Cerebellar cortex (tissue), 1 donor: ENCODE results near the gene ISCA2.

ENCODE experiments used
- DNase-seq: peaks from one replicate; pipeline ENCODE4 v3.0.0-alpha.2; 2015; ENCODE audit warnings: low spot score

ISCA2 gene

GRCh38 chr14:74483321-74483720, 10.2 kb upstream of the ISCA2 start:
- DNase-seq: no peak

DNA sequence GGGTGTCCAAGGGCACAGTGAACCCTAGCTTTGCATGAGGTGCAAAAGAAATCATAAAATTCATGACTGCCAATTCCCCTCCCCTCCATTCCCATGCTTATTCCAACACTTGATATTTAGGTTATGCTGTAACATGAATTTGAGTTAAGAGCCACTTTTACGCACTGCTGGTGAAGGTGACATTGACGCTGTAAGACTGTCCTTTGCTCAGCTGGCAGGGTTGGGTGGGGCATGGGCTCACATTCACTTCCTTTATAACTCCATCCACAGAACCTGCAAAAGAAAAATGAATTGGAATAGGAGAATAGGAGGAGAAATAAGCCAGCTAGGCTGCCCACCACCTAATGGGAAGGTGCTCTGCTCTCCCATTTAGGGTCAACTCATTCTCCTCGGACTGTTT, 7.4 kb upstream of the ISCA2 start:
- no peak for DNase-seq

GRCh38 chr14:74488786-74489397, 4.7 kb upstream of the ISCA2 start:
- no peak for DNase-seq

DNA sequence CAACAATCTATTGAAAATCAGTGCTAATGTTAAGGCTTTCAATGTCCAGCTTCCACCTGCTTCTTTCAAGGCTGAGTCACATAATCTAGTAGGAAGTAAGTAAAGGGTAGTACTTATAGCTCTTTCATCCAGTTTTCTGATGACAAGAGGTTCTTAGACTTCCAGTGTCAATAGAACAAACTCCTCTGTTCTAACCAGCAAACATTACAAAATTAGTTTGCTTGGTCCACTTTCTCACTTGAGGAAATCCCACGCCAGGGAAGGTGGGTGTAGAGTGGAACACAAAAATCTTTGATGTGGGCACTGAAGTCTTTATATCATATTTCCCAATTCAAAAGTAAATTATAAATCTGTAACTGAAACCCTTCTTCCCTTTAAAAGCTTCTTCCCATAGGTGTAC, 3.1 kb upstream of the ISCA2 start:
- DNase-seq: no peak

DNA sequence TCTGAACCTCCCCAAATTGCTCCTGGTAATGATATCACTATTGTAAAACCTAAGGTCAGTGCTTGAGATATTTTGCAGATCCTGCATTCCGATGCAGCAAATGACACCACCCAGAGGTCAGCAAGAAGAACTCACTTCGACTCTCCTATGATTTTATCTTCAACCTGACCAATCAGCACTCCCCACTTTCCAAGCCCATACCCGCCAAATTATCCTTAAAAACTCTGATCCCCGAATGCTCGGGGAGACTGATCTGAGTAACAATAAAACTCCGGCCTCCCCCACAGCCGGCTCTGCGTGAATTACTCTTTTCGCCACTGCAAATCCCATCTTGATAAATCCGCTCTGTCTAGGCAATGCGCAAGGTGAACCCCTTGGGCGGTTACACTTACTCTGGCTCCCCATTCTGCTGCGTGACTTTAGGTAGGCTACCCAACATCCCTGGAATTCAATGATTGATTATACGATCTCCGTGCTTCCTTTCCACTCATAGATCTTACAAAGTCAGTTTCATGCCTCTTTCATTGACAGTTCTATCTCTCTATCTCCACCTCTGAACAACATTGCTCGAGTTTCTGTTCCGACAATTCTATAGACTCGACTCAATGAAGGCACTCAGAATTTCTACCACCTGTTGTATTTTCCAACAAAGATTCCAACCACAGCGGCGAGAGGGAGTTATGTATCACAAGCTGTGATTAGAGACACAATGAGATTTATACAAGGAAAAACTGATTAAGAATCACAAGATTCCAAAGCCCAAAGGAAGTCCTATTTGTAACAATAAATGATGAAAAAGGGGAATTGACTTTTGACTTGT, 1.4 kb upstream of the ISCA2 start:
- peak; percentile 48 for DNase-seq

GRCh38 chr14:74492776-74493342, 706 bp upstream of the ISCA2 start, which contains the start of gene NPC2:
NPC2 (minus strand) TSS chr14:74493305; CDS start chr14:74493274, 31 bp downstream.
- DNase-seq: no peak

DNA sequence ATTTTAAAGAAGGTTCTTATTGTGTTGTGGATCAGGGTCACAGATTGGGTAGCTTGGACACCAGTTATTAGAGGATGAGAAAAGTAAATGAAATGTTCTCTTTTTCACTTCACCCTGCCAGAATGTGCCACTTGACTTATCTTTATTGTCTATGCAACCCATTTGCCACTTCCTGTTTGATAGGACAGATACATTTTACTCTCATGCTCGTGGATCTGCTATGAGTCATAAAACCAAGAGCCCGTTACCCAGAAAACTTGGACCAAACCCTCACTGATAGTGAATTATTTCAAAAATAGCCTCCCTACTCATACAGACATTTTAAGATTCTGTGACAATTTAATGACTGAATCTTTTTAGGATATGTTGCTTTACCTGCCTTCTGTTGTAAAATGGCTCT, 1.8 kb downstream of the ISCA2 start:
- DNase-seq: no peak

GRCh38 chr14:74500417-74501134, 7.0 kb downstream of the ISCA2 start:
- no peak for DNase-seq

GRCh38 chr14:74501135-74501614, 7.6 kb downstream of the ISCA2 start:
- peak; percentile 86 for DNase-seq

- no peak for DNase-seq
Observed at GRCh38 chr14:74501691-74502090, 8.1 kb downstream of the ISCA2 start.

GRCh38 chr14:74502236-74503019, 8.9 kb downstream of the ISCA2 start:
- DNase-seq: peak; percentile 54

GRCh38 chr14:74503291-74503937, 9.8 kb downstream of the ISCA2 start:
- no peak for DNase-seq

GRCh38 chr14:74503938-74504335, 10.4 kb downstream of the ISCA2 start:
- DNase-seq: no peak

DNA sequence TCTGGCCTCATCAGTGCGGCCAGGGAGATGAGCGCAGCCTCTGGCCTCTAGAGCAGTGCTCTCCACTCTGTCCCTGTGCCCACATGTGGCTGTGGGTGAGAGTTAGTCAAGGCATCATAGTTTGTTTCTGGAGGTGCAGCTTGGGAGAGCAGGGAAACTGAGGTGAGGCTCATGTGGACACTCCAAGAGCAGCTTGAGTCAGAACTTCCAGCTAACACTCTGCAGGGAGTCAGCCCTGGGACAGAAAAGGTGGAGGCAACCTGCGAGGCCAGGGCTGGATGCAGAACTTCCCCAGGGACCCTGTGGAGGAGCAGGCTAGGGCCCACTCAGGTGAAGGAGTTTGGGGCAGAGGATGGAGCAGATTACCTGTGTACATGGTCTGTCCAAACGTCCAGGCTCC, 10.8 kb downstream of the ISCA2 start:
- DNase-seq: no peak

DNA sequence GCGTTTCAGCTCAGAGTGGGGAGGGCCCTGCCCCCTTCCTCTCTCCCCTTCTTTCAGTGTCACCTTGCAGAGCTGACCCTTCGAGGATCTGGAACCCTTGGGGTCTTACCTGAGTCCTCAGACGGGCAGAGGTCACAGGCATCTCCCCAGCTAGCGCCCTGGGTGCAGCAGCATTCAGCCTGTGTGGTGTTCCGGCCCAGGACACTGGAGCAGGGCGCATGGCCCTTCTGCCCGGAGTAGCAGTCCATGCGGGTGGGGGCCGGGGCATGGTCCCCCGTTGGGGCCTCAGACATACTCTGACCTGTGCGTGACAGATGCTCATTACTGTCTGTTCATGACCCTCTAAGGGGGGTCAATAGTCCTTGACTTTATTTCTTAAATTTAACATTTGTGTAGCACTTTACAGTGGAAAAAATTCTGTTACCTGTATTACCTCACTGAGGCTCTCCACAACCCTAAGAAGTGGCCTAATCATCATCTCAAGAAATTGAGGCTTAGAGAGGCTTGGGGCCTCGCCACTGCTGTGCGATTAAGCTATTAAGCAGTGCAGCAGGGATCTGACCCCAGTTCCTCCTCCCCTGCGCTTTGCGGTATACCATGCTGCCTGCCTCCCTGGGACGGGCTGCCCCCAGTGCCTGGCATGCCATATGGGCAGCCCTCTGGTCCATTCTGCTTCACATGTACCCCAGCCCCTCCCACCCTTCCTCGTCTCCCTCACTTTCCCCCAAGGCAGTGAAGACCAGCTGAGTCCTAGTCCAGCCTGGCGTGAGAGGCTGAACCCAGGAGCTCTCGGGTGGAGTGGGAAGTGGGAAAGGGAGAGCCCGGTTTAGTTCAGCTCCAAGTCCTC, 11.5 kb downstream of the ISCA2 start:
- DNase-seq: no peak

DNA sequence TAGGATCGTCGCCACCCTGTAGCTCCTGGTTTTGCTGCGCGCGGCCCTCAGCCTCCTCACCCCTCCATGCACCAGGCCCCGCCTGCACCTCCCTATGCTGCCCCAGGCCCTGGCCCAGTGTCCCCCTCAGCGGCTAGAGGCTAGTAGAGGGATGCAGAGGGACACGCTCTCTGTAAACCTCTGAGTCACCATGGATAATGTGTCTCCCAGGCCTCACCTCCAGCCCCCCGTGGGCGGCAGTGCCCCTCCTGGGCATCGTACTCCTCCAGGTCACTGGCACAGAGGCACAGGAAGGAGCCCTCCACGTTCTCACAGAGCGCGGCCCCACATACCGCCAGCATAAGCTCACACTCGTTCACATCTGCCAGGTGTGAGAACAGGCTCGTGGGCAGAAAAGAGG, 12.3 kb downstream of the ISCA2 start:
- no peak for DNase-seq

- no peak for DNase-seq
Observed at GRCh38 chr14:74506411-74506851, 12.9 kb downstream of the ISCA2 start.

DNA sequence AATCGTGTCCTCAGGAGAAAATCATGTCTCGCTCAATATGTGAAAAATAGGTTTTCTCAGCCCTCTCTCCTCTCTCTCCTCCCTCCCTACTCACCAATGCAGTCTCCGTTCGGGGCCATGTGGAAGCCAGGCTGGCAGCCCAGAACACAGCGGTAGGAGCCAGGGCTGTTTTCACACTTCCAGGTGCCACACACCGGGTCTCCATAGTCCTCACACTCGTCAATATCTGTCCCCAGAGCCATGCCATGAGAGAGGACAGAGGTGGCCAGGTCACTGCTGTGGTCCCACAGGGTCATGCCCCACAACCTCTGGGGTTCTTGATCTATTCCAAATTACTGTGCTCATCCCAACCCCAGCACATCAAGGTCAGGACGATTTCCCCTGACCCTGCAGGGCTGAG, 13.5 kb downstream of the ISCA2 start:
- DNase-seq: peak; percentile 39

DNA sequence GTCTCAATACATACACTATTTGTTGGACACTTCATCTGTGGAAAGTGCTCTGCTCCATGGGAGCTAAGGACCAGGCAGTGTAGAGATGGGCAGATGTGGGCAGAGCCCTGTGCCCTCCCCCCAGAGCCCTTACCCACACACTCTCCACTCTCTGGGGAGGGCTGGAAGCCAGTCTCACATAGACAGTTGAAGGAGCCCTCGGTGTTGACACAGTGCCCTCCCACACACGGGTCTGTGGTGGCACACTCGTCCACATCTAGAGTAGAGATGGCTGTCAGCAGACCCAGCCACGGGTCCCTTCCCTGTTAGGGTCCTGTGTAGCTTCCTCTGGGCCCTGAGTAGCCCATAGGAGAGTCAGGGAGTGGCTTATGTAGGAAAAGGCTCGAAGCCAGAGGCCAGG, 14.3 kb downstream of the ISCA2 start:
- DNase-seq: no peak

GRCh38 chr14:74508292-74508731, 14.7 kb downstream of the ISCA2 start:
- no peak for DNase-seq
